Measurements from ENCODE around the gene OSBPL6. TPM values are rescaled to one million over a fixed set of nuclear protein-coding genes. Genes with fewer than 3 reads are reported as not detected.
"Not testable (repeated sequence)": the region's sequence is repeated elsewhere in the genome, so short reads cannot be mapped to it uniquely, and the experiment has no call there.

OSBPL6 gene
- total RNA-seq, result 1 to 10 TPM in 1 of 2 donors, under 1 TPM in 1; 0.95 to 4.6 TPM

DNA sequence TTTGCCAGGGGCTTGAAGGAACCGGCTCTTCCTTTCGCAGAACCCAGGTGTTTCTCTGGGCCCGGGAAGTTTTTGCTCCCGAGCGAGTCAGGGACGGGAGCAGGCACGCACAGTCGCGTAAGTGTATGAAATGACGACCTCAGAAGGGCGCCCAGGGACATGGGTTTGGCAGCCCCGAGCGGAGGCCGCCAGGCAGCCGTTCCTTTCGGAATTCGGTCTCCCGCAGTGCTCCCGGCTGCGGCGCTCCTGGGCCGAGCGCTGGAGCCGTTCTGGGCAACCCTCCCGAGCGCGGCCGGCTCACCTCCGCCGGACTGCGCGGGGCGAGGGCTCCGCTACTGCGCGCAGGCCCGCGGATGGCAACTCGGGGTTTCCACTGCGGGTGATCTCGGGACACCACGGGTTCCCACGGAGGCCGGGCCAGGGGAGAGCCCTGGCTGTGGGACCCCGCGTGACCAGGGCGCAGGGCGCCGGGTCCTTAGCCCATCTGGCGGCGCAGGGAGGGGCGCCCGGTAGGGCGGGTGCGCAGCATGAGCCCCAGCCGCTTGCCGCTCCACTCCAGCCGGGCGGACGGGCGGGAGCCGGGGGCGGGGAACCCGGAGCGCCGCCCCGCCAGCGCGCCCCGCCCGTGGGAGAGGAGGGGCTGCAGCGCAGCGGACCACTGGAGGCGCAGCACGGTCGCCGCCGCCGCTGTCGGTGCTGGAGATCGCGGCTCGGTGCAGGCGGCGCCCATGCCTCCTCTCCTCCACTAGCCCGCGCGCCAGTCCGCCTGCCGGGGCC is at the start of gene OSBPL6:
Gene OSBPL6, plus strand, starts transcription at position 690 of the 777 bp plus-strand sequence. CDS start 111,673 bp downstream, outside the sequence.
- H3K4me3 ChIP-seq, result peak within 1 kb of the TSS; percentile 86
- DNase-seq (ENCODE audit: low spot score), result peak; percentile 8
- TF ChIP-seq, protein P1, sequence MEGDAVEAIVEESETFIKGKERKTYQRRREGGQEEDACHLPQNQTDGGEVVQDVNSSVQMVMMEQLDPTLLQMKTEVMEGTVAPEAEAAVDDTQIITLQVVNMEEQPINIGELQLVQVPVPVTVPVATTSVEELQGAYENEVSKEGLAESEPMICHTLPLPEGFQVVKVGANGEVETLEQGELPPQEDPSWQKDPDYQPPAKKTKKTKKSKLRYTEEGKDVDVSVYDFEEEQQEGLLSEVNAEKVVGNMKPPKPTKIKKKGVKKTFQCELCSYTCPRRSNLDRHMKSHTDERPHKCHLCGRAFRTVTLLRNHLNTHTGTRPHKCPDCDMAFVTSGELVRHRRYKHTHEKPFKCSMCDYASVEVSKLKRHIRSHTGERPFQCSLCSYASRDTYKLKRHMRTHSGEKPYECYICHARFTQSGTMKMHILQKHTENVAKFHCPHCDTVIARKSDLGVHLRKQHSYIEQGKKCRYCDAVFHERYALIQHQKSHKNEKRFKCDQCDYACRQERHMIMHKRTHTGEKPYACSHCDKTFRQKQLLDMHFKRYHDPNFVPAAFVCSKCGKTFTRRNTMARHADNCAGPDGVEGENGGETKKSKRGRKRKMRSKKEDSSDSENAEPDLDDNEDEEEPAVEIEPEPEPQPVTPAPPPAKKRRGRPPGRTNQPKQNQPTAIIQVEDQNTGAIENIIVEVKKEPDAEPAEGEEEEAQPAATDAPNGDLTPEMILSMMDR (IDR thresholded peaks at IDR 0.05), result peak; percentile 25
- H3K36me3 ChIP-seq, result no peaks in the 10 kb centered on the region
- no peaks in the 10 kb centered on the region for H3K27me3 ChIP-seq (replicated peaks; ENCODE audit: insufficient read depth)
- peak; percentile 96 for ATAC-seq (ENCODE audit: insufficient number of reproducible peaks, low FRiP score, low read depth)
- no peaks in the 10 kb centered on the region for H3K9me3 ChIP-seq
- peak within 1 kb of the TSS; percentile 80 to 90 for H3K27ac ChIP-seq
- H3K4me1 ChIP-seq (ENCODE audit: control insufficient read depth in 1 of 2, low read depth in 2 of 2), result peaks cover 0 to 14% of the 10 kb centered on the region in 2 donors

DNA sequence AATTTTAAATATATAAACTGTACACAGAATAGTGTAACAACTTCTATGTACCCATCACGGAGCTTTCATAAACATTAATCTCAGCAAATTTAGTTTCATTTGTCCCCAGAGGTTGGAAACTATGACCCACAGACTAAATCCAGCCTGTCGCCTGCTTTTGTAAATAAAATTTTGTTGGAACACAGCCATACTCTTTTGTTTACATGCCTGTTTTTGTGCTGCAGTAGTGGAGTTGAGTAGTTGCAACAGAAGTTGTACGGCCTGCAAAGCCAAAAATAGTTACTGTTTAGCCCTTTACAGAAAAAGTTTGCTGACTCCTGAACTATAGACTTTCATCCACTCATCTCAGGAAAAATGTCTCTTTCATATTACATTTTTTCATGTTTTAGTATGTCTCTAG is 42.3 kb upstream of the OSBPL6 start:
- no peak overlapping the region for H3K27ac ChIP-seq
- ATAC-seq (ENCODE audit: insufficient number of reproducible peaks, low FRiP score, low read depth) (no peak), DNase-seq (ENCODE audit: low spot score) (no peak)
- no peak overlapping the region for H3K4me3 ChIP-seq
- no peaks in the 10 kb centered on the region for H3K4me1 ChIP-seq (ENCODE audit: control insufficient read depth in 1 of 2, low read depth in 2 of 2)
- no peaks in the 10 kb centered on the region for H3K36me3 ChIP-seq
- H3K9me3 ChIP-seq, result no peaks in the 10 kb centered on the region
- TF ChIP-seq, protein P1 (IDR thresholded peaks at IDR 0.05), result no peak
- H3K27me3 ChIP-seq (replicated peaks; ENCODE audit: insufficient read depth), result no peaks in the 10 kb centered on the region

DNA sequence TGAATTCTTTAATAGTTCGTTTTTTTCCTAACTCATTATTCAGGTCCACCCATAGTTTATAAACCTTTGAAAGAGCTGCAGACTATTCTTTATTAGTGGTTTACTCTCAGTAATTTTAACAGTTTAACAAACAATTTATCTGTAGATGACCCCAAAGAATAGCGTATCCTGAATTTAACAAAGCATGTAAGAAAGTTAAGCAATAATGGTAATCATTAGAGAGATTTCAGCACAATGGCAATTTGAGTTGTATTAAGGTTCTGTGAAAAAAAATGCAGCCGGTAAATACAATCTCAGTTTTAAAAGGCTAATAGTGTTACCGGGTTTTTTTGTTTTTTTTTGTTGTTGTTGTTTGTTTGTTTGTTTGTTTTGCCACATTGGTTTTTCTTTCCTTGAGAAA is 41.8 kb upstream of the OSBPL6 start:
- DNase-seq (ENCODE audit: low spot score), result no peak
- no peaks in the 10 kb centered on the region for H3K27me3 ChIP-seq (replicated peaks; ENCODE audit: insufficient read depth)
- no peaks in the 10 kb centered on the region for H3K4me1 ChIP-seq (ENCODE audit: control insufficient read depth in 1 of 2, low read depth in 2 of 2)
- TF ChIP-seq, protein P1 (IDR thresholded peaks at IDR 0.05), result no peak
- no peak for ATAC-seq (ENCODE audit: insufficient number of reproducible peaks, low FRiP score, low read depth)
- H3K4me3 ChIP-seq, result no peak overlapping the region
- no peaks in the 10 kb centered on the region for H3K9me3 ChIP-seq
- no peaks in the 10 kb centered on the region for H3K36me3 ChIP-seq
- H3K27ac ChIP-seq, result no peak overlapping the region

DNA sequence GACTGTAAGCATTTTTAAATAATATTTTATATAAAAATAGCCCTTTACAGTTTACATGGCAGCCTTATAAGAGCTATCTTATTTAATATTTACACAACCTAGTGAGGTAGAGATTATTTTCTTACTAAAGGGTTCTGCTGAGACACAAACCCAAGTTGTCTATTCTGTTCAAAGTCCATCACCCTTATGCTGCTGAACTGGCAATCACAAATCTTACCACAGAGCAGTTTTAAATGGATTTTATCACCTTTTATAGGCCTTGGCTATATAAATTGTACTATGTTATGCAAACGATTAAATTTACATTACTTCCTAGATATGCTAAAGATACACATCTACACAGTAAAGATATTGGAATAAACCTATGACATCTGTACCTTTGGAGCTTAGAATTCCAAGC is 41.3 kb upstream of the OSBPL6 start:
- Histone ChIP-seq H3K4me1 (ENCODE audit: control insufficient read depth in 1 of 2, low read depth in 2 of 2) (no peaks in the 10 kb centered on the region), H3K36me3 (no peaks in the 10 kb centered on the region), H3K9me3 (no peaks in the 10 kb centered on the region), H3K27me3 (replicated peaks; ENCODE audit: insufficient read depth) (no peaks in the 10 kb centered on the region), H3K4me3 (no peak overlapping the region), H3K27ac (no peak overlapping the region)
- DNase-seq (ENCODE audit: low spot score) (no peak), ATAC-seq (ENCODE audit: insufficient number of reproducible peaks, low FRiP score, low read depth) (no peak)
- TF ChIP-seq, protein P1 (IDR thresholded peaks at IDR 0.05), result no peak

DNA sequence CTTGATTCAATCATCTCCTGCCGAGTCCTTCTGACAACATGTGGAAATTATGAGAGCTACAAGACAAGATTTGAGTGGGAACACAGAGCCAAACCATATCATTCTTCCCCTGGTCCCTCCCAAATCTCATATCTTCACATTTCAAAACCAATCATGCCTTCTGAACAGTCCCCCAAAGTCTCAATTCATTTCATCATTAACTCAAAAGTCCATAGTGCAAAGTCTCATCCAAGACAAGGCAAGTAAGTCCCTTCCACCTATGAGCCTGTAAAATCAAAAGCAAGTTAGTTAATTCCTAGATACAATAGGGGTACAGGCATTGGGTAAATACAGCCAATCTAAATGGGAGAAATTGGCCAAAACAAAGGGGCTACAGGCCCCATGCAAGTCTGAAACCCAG is 40.4 kb upstream of the OSBPL6 start:
- H3K4me3 ChIP-seq; ATAC-seq (ENCODE audit: insufficient number of reproducible peaks, low FRiP score, low read depth): not testable (repeated sequence)

More for the DNA sequence above, 40.4 kb upstream of the OSBPL6 start:
- DNase-seq (ENCODE audit: low spot score); H3K9me3 ChIP-seq; H3K27ac ChIP-seq; H3K4me1 ChIP-seq (ENCODE audit: control insufficient read depth in 1 of 2, low read depth in 2 of 2); H3K27me3 ChIP-seq (replicated peaks; ENCODE audit: insufficient read depth); H3K36me3 ChIP-seq: not testable (repeated sequence)

All from thoracic aorta (tissue), 2 donors.